Measurements from ENCODE around the gene WHRN.

DNA sequence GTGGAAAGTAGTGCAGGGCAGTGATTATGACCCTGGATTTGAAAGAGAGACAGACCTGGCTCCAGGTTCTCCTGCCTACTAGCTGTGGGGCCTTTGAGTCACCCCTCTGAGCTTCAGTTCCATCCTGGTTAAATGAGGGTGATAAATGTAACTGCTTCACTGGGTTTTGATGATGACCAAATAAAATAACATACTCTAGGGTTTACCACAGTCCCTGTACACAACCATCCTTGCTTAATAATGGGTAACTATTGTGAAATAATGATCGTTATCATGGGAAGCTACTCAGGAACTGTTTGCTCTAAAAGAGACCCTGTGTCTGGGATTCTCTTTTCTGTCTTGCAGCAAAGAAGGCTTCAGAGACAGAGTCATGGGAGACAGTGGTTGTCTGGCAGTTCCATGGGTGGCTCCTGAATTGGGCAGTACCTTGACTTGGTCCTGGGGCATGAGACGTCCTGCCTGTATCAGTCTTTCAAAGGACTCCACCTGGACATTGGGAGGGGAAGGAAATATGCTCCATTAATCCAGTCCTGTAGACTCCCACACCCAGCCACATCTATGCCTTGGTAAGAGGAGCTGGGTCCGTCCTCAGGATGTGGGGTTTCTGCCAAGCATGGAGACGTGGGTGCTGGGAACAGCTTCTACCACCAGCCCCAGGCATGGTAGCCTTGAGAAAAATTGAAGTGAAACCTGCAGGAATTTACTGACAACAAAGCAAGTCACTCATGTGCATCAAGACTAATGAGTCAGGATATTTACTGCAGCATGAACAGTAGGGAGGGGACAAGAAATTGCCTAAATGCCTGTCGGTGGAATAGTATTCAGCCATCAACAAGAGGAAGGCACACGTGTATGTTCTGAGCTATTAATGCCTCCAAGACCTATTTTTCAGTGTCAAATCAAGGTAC lies 140.9 kb downstream of the WHRN start:
- TF ChIP-seq SP1 (IDR thresholded peaks at IDR 0.05) = no peak
- no peak for TF ChIP-seq CTBP1 (IDR thresholded peaks at IDR 0.05; ENCODE audit: borderline replicate concordance)
- no peak for TF ChIP-seq ARNT (IDR thresholded peaks at IDR 0.05)
- TF ChIP-seq FOXM1 (IDR thresholded peaks at IDR 0.05; ENCODE audit: borderline replicate concordance) = no peak
- TF ChIP-seq, protein P1, sequence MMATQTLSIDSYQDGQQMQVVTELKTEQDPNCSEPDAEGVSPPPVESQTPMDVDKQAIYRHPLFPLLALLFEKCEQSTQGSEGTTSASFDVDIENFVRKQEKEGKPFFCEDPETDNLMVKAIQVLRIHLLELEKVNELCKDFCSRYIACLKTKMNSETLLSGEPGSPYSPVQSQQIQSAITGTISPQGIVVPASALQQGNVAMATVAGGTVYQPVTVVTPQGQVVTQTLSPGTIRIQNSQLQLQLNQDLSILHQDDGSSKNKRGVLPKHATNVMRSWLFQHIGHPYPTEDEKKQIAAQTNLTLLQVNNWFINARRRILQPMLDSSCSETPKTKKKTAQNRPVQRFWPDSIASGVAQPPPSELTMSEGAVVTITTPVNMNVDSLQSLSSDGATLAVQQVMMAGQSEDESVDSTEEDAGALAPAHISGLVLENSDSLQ (IDR thresholded peaks at IDR 0.05) = no peak
- TF ChIP-seq TARDBP (IDR thresholded peaks at IDR 0.05) = no peak
- no peak for TF ChIP-seq FOXK2 (IDR thresholded peaks at IDR 0.05)
- no peak for TF ChIP-seq BHLHE40 (IDR thresholded peaks at IDR 0.05; ENCODE audit: borderline replicate concordance)
- no peak for TF ChIP-seq LEF1 (IDR thresholded peaks at IDR 0.05; ENCODE audit: borderline replicate concordance)
- TF ChIP-seq NFRKB (IDR thresholded peaks at IDR 0.05) = no peak

Measured in HEK293T (cell line).